GM19099 (cell line): ENCODE measurements around the gene DBX1.

Source experiments
- POLR2A ChIP-seq: IDR thresholded peaks from 3 replicates; pipeline ENCODE4 v1.6.1; 2011; ENCODE audit warnings: low read depth; ENCODE audit not compliant: insufficient read length; ENCODE audit errors: extremely low read depth

DBX1 gene

GRCh38 chr11:20137637-20138036 lies 22.6 kb downstream of the DBX1 start:
- TF ChIP-seq POLR2A = no peak

DNA sequence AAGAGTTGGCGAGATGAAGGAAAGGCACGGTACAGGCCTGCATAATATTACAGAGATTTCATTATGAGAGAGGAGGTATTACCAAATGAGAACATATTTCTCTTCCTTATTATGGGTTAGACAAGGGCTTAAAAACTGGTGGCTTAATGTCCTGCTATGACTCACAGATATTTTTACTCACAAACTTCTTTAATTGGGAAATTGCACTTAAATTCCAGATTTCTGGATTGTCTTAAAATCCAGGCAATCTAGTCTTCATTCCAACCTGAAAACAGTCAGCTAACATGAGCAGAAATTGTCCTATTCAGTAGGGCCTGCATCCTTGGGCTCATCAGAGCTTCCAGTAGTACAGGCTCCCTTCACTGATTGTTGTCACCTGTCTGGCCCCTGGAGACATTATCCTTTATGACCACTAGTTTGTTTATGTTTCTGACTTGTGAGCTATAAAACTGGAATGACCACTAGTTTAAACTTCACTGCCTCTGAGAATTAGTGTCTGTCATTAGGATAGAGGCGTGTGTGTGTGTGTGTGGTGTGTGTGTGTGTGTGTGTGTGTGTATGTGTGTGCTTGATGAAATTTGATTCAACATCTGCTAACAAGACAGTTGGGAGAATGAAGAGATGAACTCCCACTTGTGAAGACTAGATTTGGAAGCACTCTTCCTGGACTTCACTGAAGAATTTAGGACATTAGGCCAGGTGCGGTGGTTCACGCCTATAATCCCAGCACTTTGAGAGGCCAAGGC lies 25.1 kb downstream of the DBX1 start:
- no peak for TF ChIP-seq POLR2A

DNA sequence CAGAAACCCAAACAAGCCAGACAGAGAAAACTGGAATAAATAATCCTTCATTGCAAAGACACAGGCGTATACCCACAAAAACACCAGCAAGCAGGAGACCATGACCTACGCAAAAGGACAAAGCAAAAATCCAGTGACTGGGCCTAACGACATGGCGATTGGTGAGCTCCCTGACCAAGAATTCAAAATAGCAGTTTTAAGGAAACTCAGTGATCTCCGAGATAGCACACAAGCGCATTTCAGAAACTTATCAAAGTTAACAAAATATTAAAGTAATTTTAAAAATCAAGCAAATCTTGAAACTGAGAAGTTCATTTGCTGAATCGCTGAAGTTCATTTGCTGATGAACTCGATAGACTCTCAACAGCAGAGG lies 27.6 kb downstream of the DBX1 start:
- TF ChIP-seq POLR2A = no peak

- TF ChIP-seq POLR2A = no peak
These were observed 28.2 kb downstream of the DBX1 start for GRCh38 chr11:20131788-20132666.

DNA sequence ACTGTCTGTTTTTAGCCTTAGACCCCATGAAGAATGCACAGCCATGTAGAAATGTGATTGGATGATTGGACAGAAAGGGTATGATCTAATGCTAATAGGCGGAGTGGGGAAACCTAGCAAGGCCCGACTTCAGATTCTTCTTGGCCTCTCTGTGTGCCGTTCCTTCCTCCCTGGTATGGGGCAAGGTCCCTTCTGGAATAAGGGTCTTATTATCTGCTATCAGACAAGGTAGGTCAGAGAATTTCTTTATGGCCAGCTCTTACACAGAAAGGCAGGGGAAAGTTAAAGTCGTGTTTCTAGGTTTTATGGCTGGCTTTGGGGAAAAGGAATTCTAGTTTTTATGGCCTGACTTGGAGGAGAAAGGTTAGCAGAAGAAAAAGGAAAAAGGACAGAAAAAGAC lies 30.6 kb downstream of the DBX1 start:
- no peak for TF ChIP-seq POLR2A

GRCh38 chr11:20127671-20128527 lies 32.4 kb downstream of the DBX1 start:
- TF ChIP-seq POLR2A = no peak

DNA sequence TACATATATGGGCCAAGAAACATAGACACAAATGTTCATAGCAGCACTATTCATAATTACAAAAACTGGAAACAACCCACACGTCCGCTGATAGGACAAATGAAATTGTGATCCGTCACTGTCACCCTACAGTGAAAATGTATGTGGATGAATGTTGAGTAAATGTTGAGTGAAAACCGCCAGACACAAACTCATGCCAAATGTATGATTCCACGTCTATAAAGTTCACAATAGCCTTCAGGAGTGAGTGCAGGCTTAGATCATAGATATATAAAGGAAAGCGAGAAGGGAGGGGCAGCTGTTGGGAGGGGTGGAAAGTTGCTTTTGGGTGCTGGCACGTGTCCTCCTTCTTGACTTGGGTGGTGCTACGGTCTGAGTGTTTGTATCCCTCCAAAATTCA lies 33.6 kb downstream of the DBX1 start:
- TF ChIP-seq POLR2A = no peak

DNA sequence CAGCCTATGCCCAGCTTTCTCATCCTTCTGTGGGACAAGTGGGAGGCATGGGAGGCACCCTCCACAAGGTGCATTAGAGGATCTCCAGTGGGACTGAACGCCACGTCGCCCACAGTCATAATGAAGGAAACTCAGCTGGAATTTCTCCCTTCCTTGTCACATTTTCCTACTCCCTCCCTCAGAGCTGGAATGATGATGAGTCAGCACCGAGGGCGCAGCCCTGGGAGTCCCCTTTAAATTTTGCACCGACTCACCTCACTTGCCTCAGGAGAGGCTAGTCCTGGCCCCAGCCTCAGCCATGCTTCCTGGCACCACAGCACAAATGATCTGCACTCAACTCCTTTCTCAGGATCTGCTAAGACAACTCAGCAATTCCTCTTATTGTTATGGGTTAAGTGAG lies 34.3 kb downstream of the DBX1 start:
- no peak for TF ChIP-seq POLR2A

DNA sequence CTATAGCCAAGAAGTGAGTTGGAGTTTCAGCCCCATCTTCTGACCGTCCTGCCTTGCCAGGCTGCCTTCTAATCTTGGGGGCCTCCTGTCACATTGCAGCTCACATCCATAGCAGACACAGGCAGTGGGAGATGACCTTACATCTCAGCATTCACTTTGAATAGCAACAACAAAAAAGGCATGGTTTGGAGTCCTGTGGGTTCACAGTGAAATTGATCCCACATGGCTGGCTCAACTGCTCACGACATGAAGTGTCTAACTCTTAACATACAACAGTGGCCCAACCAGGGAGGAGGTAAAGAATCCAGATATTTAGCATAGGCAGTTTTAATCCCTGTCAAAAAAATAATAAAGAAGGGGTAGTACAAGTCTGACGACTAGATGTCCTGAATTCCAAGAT lies 38.1 kb downstream of the DBX1 start:
- no peak for TF ChIP-seq POLR2A

GRCh38 chr11:20120134-20120925 lies 39.9 kb downstream of the DBX1 start:
- TF ChIP-seq POLR2A = no peak

DNA sequence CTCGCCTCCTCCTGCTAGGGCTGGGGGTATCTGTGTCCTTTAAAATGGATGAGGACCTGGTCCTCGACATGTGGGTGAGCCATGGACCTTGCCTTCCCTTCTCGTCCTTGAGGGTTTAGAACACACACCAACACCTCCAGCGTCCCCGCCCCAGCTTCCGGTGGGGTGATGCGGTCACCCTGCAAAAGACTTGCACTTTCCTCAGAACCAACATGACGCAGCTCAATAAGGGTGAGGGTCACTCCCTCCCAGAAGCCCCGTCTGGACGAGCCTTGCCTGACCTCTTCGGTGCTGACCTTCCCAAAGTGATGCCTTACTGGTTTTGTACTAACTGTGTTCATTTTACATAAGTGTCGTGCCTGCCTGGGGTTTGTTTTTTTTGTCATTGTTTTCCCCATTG lies 41.0 kb downstream of the DBX1 start:
- no peak for TF ChIP-seq POLR2A

DNA sequence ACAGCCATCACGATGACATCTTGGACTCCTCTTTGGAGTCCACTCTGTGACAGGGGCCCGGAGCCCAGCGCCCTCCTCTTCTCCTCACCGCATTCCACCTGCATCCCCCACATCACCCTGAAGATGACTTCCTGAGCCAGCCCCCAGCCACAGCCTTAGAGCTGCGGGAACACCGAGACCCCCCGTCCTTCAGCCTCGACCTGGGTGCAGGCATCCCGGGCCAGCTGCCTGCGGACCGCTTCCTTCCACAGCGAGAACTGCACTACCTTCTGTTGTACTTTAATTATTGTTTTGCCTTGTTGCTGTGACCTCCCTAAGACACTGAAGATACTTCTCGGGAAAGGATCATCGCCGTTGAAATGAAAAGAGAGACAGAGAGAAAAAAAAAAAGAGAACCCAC lies 42.1 kb downstream of the DBX1 start:
- no peak for TF ChIP-seq POLR2A

- no peak for TF ChIP-seq POLR2A
These were observed 43.0 kb downstream of the DBX1 start for GRCh38 chr11:20117291-20117690.

DNA sequence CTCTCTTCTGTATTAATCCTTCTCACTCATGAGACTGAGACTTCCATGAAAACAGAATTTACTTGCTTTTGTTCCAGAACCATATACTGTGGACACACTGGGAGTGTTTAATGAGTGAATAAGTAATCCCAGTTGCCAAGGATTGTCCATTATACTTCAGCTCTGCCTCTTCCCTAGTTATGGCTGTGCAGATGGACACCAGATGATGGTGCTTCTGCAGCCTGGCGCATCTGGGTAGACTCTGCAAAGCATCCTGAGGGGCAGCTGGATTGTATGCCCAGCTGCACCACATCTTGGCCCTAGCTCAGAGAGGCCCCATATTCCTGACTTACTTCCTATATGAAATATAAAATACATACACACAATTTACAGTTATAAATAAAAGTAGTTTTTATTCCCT lies 43.5 kb downstream of the DBX1 start:
- TF ChIP-seq POLR2A = no peak
